Measurements from ENCODE around the gene ZMIZ1.

Gene ZMIZ1, protein sequence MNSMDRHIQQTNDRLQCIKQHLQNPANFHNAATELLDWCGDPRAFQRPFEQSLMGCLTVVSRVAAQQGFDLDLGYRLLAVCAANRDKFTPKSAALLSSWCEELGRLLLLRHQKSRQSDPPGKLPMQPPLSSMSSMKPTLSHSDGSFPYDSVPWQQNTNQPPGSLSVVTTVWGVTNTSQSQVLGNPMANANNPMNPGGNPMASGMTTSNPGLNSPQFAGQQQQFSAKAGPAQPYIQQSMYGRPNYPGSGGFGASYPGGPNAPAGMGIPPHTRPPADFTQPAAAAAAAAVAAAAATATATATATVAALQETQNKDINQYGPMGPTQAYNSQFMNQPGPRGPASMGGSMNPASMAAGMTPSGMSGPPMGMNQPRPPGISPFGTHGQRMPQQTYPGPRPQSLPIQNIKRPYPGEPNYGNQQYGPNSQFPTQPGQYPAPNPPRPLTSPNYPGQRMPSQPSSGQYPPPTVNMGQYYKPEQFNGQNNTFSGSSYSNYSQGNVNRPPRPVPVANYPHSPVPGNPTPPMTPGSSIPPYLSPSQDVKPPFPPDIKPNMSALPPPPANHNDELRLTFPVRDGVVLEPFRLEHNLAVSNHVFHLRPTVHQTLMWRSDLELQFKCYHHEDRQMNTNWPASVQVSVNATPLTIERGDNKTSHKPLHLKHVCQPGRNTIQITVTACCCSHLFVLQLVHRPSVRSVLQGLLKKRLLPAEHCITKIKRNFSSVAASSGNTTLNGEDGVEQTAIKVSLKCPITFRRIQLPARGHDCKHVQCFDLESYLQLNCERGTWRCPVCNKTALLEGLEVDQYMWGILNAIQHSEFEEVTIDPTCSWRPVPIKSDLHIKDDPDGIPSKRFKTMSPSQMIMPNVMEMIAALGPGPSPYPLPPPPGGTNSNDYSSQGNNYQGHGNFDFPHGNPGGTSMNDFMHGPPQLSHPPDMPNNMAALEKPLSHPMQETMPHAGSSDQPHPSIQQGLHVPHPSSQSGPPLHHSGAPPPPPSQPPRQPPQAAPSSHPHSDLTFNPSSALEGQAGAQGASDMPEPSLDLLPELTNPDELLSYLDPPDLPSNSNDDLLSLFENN

DNA sequence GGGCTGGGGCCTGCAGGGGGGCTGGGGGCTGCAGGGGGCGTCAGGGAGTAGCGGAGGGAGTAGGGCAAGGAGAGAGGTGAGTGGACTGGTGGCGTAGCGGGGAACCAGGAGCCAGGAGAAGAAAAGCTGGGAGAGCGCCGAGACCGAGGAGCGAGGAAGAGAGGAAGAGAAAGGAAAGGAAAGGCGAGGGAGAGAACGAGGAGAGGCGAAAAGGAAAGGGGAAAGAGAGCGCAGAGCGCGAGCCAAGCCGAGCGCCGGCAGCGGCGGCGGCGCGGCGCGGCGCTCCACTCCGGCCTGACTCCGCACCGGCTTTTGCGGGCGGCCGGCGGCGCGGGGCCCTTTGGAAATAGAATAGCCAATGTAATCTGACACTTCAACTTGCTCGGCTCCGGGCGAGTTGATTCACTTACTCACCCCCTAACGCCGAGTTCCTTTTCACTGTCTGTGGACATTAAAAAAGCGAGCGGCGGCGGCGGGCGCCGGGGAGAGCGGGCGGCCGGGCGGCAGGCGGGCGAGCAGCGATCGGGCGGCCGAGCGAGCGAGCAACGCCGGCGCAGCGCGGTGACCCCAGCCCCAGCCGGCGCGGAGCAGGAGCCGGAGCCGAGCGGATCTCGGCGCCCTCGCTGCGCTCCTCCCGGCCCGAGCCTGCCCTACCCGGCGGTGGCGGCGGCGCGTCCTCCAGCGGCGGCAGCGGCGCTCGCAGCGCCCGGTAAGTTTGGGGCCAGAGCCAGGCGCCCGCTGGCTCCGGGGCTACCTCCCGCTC, at the start of gene ZMIZ1:
Gene ZMIZ1, plus strand, starts transcription at position 405 of the 763 bp plus-strand sequence. CDS start 132,667 bp downstream, outside the sequence.
- peak; percentile 90 for DNase-seq (ENCODE audit: low spot score)

DNA sequence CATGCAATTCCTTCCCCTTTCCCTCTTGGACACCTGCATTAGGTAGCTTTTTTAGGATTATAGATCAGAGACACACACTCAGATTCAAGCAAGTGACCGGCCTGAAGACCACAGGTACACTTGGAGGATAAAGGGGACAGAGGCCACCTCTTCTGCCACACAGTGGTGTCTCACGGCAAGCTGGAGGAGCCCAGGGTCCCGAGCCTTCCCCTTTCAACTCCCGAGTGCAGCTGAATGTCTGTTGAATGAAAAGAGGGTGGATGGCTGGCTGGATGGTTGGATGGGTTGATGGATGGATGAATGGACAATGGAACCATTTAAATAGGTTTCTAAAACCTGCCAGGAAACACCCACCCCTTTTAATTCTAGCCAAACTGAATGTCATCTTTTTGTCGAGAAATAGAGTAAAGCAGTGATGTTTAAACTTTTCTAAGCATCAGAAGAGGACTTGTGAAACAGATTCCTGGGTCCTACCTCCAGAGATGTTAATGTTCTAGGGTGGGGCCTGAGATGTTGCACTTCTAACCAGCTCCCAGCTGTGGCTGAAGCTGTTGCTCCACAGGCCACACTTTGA, 49.2 kb upstream of the ZMIZ1 start:
- DNase-seq (ENCODE audit: low spot score), result no peak

DNA sequence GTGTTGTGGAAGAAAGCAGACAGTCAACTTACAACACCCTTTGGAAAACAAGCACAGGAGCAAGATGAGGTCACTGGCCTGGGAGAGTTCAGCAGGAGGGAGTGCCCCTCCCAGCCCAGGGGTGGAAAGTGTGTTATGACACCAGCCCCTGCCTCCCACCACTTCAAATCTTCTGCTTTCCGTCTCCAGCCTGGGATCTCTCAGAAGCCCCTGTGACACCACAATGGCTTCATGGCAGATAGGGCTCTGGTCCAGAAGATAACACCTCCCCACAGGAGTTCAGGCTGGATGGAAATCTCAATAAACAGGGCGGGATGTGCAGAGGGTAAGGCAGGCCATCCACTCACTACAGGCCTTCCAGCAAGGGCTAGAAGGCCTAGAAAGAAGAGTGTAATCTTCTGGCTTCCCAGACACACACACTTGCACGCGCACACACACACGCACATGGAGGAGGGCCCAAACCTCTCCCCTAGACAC, 48.7 kb upstream of the ZMIZ1 start:
- peak; percentile 60 for DNase-seq (ENCODE audit: low spot score)

DNA sequence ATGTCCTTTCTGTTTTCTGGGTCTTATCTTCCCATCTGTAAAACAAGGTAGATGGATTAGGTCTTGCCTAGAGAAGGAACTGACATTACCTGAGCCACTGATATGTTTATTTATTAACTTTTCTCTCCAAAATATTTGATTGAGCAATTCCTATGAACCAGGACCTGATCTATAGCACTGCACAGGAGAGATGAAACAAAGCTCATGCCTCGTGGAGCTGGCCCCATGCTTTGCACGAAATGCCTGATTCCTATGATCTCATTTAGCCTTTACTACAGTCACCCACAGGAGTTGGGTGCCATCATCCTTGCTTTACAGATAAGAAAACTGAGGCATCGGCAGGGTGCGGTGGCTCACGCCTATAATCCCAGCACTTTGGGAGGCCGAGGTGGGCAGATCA, 48.2 kb upstream of the ZMIZ1 start:
- DNase-seq (ENCODE audit: low spot score), result no peak

DNA sequence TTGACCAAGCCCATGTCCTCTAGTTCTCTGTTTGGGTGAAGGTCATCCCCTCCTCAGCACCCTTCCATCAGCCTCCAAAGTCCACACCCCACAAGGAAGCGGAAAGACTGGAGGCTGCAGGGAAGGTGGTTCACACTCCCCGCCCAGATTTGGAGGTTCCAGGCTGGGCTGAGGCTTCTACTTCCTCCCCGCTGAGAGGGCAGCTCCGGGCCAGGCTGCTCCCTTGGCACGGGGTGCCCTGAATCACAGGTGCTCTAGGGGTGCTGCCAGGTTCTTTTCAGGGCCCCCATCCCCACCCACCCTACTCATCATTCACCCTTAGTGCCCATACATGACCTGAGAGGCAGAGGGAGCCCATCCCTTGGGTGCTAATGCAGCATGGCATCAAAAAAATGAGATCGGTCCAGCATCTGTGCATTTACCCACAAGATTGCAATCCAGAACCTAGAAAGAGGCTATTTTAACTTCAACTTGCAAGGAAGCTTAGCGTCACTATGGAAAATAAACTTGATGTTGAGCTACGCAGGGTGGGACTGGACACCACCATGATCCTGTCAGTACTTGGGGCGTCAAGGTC, 47.3 kb upstream of the ZMIZ1 start:
- no peak for DNase-seq (ENCODE audit: low spot score)

DNA sequence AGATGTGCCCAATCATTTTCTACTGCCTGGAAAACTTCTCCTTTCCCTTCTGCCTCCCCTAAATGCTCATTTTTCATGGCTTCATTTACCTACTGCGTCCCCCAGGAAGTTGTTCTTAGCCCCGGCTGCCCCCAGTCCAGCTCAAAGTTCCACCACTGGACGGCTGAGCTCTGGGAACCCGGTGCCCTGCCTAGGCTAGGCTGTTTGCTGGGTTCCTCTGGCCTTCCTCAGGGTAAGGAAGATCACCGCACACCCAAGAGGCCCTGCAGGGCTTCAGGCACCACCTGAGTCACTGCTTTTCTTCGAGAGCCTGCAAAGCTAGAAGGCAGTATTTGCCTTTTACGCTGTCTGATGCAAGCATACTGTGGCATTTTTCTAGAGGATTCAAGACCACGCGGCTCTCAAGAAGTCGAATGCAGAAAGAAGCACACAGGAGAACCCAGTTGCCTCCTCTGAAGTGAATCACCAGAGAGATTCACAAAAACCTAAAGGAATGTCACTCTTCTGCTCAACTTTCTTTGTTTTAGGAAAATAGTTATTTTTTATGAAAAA, 46.7 kb upstream of the ZMIZ1 start:
- no peak for DNase-seq (ENCODE audit: low spot score)

DNA sequence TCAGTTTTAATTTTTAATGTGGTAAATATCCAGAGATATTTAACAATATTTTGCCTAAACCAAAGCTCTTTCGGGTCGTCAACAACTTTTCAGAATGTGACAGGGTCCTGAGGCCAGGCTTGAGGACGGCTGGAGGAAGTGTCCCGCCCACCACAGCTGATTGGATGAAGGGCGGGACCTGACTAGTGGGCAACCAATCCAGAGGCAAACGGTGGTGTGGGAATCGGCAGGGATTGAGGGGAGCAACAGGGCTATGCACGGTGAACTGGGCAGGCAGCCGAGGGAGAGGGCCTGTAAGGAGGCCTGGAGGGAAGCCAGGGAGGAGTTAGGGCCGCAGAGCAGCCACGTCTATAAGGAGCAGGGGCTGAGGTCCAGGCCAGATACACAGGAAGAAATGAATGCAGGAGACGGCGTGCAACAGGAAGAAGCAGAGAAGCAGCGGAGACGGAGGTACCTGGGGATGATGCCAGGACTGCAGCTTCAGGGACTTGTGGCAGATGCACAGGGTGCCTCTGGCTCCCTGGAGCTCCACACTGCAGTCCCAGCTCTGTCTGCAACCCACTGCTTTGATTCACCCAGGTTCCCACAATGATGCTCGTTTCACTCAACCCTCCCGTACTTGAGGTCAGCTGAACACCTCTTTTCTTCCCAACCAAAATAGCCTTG, 46.1 kb upstream of the ZMIZ1 start:
- no peak for DNase-seq (ENCODE audit: low spot score)

DNA sequence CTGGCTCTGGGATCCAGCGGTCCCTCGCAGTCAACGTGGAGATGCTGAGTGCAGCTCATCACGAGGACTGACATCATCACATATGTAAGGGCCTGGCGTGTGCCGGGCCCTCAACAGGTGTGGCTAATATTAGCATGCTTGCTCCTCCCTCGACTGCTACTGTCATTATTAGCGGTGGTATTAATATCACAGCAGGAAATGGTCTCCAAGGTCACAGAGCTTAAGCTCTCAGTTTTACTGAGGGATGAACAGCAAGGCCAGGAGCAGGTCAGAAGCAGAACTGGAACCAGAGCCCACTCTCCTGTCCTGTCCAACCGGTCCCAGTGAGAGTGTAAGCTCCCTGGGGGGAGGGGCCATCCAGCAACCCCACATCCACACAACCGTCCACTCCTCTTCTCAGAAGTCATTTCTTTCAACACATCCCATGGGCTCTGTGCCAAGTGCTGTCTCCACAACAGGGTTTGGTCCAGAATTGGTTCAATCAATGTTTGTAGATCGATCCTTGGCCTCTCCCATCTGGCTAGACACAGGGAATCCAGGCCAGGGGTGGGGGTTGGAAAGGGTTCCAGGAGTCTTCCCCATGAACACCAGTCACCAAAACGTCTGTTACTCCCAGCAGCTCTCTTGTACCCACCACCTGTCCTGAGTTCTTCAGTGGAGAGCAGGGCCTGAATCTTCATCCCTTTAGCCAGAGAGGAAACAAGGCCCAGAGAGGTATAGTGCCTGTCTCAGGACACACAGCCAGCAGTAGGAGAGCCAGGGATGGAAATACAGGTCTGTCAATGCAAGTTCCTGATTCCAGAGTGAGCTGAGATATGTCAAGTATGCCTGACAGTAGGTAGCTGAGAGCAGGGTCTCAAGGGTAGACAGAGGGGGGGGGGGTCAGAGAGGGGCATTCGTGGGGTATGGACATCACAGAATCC, 45.3 kb upstream of the ZMIZ1 start:
- DNase-seq (ENCODE audit: low spot score), result no peak

DNA sequence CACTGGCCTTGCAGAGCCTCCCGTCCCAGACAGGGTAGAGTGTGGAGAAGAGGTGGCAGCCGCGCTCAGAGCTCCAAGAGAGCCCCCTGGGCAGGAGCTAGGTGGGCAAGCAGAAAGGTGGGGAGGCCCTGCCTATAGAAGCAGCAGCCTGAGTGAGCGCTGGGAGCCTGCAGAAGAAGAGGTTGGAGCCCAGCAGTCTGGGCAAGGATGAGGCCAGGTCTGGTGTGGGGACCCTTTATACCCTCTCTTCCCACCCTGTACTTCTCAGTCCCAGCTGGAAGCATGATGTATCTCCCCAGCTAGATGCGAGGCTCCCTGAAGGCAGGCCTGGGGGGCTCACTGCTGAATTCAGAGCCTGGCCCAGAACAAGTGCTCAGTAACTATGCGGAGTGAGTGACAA, 44.5 kb upstream of the ZMIZ1 start:
- DNase-seq (ENCODE audit: low spot score), result no peak

DNA sequence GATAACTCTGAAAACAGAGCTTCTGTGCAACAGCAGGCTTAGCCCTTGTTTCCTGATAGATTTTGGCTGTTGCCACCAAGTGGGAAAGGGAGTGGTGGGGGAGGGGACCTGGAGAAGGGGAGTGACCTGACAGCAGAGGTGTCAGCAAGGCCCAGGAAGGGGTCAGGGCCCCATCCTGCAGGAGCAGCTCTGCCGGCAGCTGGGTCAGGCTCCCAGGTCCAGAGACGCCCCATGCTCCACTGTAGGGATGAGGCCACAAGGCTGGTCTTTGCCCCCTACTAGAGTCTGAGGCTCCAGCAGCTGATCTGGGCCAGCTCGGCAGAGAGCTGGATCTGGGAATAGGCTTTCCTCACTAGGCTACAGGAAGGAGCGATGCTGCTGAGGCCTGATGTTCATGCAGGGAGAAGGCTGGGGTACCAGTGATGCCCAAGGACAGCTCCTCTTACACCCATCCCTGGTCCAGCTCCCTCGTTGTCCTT, 44.0 kb upstream of the ZMIZ1 start:
- no peak for DNase-seq (ENCODE audit: low spot score)

DNA sequence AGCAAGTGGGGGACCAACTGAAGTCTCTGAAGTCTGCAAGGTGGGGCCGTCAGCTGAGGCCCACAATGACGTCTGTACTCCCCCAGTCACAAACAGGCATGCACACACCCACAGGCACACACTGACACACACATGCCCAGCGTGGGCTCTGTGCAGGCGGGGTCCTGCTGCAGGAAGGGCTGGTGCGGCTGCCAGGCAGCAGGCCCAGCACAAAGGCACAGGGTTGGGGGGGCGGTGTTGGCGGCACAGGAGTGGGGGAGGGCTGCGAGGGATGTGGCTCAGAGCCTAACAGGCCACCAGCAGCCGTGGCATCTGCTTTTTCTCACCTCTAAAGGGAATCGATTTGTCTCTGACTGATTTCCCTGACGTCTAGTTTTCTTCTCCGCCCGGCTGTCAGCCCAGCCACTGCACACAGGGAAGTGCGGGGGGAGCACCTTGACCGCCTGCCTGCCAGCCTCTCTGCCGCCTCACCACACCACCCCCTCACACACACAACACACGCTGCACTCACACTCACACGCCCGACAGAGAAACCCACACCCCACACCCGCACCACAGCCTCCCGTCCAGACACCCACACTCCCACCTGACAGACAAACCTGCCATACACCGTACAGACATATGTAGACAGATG, 43.5 kb upstream of the ZMIZ1 start:
- no peak for DNase-seq (ENCODE audit: low spot score)

DNA sequence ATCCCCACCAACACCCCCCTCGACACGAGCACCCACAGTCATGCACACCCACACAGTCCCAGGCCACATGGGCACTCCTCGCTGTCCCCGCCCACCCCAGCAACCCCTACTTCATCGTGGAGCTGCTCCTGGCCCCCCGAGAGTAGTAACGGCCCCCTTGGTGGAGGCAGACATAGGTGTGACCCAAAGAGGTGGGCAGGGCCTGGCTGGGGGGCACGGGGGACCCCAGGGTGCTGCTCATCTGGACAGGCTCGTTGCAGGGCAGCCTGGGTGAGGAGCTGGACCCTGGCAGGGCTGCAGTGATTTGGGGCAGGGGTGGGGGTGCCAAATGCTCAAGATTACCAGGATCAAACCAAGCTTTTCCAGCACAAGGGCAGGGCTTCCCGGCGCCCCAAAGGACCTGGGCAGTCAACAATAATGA, 42.4 kb upstream of the ZMIZ1 start:
- DNase-seq (ENCODE audit: low spot score), result no peak

DNA sequence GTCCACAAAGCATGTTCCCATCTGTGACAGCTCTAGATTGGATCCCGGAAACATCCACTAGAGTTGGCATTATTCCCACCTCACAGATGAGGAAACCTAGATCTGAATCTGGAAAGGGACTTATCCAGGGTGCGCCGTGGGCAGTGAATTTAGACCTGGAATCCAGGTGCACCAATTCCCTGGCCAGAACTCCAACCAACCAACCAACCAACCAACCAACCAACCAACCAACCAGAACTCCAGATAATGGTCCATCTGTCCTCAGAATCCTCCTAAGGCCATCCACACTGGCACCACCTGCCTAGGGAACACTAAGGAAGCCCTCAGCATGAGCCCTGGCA, 42.0 kb upstream of the ZMIZ1 start:
- no peak for DNase-seq (ENCODE audit: low spot score)

DNA sequence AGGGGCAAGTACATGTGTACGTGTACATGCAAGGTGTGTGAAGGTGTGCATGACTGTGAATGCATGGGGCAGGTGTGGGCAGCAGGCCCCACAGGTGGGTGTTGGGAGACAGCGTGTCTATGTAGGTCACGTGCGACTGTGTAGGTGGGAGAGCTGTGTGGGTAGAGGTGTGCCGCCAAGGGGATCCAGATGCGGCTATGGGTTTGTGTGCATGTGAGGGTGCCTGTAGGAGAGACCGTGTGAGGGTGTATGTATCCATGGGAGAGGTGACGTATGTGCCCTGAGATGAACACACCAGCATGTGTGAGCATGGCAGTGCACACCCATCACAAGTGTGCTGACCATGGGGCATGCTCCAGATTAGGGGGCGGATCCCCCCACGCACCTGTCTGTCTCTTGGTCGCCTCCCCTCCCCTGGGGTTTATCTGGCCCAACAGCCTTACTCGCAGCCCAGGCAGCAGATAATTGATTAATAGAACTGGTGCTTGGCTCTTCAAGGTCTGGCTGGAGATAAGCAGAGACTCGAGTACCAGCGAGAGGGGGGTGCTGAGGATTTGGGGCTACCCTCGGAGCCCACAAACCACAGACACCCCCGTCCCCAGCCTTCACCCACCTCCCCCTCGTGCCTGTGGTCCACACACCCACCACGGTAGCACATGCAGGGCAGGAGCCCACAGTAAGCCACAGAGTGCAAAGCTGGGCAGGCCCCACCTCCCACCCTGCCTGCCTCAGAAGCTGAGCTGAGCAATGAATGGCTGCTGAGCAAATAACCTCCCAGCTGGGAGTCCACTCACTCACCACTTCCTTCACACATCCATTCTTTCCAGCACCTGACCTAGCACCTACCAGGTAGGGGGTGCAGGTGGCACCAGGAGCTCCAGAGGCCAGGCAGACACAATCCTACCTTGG, 41.4 kb upstream of the ZMIZ1 start:
- DNase-seq (ENCODE audit: low spot score), result no peak

DNA sequence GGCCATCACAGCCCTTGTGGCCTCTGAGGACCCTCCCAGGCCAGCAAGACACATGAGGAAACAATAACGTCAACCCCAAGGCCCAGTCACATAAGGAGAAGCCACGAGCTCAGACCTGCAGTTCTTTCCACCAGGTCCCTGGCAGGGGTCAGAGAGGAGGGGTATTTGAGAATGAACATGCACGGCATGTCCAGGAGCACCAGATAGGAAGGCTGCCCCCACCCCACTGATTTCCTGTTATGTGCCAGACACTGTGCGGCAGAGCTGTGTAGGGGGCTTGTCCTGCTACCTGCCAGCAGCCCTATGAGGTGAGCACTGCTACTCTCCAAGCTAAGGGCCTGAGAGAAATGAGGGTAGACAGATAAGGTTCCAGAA, 40.7 kb upstream of the ZMIZ1 start:
- no peak for DNase-seq (ENCODE audit: low spot score)

DNA sequence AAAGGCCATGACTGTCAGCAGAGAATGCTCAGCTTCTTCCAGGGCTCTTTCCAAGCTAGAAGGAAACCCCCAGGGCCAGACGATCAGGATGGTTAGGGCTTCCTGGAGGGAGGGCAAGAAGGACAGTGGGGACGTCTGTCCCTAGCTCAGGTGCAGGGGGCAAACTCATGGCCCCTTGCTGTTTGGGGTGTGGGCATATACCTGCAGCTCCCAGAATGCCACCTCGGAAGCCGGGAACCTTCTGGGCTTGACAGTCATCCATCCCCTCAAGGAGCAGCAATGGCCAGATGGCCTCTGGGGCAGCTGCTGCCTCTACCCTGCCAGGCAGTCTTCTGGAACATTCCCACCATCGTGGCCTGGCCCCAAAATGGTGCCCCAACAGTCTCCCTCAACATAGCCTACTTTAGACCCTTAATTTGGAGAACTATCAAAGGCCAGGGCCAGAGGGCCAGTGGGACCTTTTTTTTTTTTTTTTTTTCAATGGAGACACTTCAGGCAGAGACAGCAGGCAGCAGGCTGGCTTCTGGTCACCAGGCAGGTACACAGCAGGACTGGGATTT, 40.2 kb upstream of the ZMIZ1 start:
- no peak for DNase-seq (ENCODE audit: low spot score)
